GM12875 (cell line): ENCODE measurements around the gene PARD3B.

Experiments
- H3K4me3 ChIP-seq: one replicate; pipeline ENCODE4 v1.5.1; 2011; ENCODE audit warnings: low read depth, low read length, control low read depth
- TF ChIP-seq, protein P1 (sequence below): IDR thresholded peaks from 2 replicates; pipeline ENCODE4 v1.5.1; 2011; ENCODE audit warnings: low read depth, mild to moderate bottlenecking, control low read depth, inconsistent platforms, low read length, moderate library complexity, borderline replicate concordance; ENCODE audit not compliant: insufficient read depth

PARD3B gene

DNA sequence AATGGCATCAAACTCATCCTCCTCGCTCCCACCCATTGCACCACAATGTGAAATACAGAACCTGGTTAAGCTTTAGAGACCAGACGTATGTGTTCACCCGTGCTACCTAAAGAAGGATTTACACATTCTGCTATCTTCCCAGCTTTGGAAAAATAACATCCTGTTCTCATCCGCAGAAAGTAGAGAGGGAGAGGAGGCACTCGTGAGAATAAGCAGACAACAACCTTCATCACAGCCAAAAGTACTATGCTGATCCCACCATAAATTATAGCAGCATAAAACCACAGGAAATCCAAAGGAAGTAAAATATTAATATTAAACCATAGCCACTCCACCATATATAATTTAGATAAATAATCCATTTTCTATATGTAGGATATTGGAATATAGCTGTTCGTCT lies 1025.4 kb downstream of the PARD3B start:
- TF ChIP-seq, protein P1, sequence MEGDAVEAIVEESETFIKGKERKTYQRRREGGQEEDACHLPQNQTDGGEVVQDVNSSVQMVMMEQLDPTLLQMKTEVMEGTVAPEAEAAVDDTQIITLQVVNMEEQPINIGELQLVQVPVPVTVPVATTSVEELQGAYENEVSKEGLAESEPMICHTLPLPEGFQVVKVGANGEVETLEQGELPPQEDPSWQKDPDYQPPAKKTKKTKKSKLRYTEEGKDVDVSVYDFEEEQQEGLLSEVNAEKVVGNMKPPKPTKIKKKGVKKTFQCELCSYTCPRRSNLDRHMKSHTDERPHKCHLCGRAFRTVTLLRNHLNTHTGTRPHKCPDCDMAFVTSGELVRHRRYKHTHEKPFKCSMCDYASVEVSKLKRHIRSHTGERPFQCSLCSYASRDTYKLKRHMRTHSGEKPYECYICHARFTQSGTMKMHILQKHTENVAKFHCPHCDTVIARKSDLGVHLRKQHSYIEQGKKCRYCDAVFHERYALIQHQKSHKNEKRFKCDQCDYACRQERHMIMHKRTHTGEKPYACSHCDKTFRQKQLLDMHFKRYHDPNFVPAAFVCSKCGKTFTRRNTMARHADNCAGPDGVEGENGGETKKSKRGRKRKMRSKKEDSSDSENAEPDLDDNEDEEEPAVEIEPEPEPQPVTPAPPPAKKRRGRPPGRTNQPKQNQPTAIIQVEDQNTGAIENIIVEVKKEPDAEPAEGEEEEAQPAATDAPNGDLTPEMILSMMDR, result no peak
- H3K4me3 ChIP-seq, result no peak overlapping the region

DNA sequence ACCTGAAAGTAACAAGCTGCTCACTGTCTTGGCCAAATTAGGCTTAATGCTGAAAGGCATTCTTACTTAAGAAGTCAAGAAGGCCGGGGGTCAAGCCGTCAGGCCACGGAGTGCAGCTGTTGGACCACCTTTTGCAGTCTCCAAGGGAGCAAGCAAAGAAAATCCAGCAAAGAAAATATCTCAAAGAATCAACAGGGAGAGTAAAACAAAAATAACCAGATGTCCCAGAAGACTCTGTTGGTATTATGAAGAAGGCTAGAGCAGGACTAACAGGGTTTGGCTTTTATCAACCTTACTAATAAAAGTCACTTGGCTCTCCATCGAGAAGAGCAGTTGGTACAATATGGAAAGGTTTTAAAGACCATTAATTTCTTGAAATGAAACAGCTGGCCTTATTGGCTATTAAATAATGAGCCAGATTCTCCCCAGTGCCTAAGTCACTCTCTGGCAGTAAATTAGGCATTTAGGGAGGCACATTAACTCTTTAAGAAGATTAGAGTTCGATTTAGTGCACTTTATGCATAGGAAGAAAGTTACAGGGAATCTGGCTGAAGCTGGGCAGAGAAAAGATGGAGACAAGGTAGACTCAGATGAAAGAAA lies 1026.2 kb downstream of the PARD3B start:
- TF ChIP-seq, protein P1, result no peak
- no peak overlapping the region for H3K4me3 ChIP-seq

DNA sequence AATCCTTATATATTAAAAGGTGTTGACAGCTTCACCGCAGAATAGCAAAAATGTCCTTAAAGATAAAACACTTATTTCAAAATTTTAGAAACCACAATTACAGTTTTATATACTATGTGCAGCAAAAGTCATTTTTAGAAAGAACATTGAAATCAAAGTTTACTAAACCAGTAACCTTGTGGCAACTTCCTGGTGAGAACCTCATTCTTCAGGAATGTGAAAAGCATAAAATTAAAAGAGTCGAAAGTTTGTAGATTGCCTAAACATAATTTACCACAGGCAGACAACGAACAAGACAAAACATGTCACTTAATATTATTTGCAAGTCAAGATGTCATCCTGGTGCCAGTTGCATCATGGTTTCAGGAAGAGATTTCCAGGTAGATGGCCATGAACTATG lies 1028.7 kb downstream of the PARD3B start:
- H3K4me3 ChIP-seq, result no peak overlapping the region
- TF ChIP-seq, protein P1, result no peak

DNA sequence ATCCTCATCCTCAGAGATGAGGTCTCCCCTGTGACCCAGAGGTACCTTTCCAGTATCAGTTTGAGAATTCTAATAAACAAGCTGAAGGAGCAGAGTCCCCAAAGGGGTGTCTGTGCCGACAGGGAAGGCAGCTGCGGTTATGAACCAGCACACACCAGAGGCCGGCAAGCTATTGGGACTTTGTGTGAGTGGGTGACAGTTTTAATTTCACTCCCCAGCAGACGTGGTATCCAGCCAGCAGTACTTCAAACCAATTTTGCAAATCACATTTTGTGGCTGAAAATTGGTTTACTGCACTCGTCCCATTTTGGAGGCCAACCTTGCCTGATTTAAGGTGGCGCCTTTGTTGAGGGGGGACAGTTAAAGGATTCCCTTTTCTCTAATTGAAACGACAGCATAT lies 1034.1 kb downstream of the PARD3B start:
- no peak overlapping the region for H3K4me3 ChIP-seq
- TF ChIP-seq, protein P1, result no peak

DNA sequence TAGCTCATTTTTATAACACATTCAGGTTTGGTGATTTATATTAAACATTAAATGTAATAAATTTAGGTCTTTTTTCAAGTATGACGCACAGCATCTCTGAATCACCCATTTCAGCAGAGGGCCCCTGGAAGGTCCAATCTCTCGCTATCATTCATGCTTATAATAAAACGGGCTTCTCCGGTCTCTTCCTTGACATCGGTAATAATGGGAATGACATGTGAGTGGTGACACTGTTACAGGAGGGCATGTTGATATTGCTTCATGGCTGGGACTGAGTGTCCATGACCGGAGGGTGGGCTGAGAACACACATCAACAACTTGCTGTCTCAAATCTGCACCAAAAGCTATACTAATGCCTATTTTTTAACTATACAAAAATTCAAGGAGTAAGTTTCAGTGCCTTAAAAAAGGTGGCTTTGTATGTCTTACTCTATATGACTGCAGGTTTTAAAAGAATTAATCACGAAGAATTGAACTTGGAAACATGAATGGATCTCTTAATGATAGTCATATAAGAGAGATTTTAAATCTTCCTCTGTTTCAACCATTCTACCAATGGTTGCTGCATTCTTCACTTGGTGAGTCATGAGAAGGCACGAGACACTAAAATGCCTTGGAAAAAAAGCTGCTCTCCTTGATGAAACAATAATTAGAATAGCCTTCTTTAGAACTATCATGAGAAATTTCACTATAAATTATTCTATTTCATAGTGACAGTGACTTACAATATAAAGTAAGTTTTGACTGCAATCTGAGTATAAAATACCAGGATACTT lies 1035.1 kb downstream of the PARD3B start:
- TF ChIP-seq, protein P1, result no peak
- no peak overlapping the region for H3K4me3 ChIP-seq

DNA sequence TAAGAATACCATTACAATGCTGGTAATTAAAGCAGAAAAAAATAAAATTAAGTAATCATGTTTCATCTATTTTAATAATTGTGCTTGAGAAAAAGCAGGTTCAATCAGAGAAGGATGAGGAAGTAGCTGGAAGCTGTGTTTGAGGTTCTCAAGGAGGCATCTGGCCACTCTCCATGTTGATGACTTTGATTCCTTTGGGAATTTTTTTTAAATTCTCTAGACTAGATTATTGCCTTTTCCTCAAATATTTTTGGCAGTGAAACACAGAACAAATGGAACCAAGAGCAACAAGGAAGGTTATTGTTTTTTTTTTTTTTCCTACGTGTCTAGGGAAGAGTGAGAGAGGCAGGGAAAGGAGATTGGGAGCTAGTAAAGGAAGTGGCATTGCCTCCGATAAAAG lies 1037.1 kb downstream of the PARD3B start:
- TF ChIP-seq, protein P1, result no peak
- no peak overlapping the region for H3K4me3 ChIP-seq
